Suprapubic skin (tissue), 4 donors: ENCODE measurements around the gene ESR2. TPM values are rescaled to one million over a fixed set of nuclear protein-coding genes. Genes with fewer than 3 reads are reported as not detected.
"Not testable (repeated sequence)": the region's sequence is repeated elsewhere in the genome, so short reads cannot be mapped to it uniquely, and the experiment has no call there.

Source experiments
- DNase-seq, 2 donors: peaks; one replicate each; pipeline ENCODE4 v3.0.0-alpha.2; 2019; ENCODE audit warnings: low spot score in 2 of 2
- H3K27ac ChIP-seq: fragments of 200-600 bp; sonication (generic); one replicate; pipeline ENCODE4 v1.5.1; 2019
- H3K27me3 ChIP-seq: fragments of 200-600 bp; sonication (generic); one replicate; pipeline ENCODE4 v1.5.1; 2019
- H3K36me3 ChIP-seq: fragments of 200-600 bp; sonication (generic); one replicate; pipeline ENCODE4 v1.5.1; 2019
- H3K4me1 ChIP-seq: fragments of 200-600 bp; sonication (generic); one replicate; pipeline ENCODE4 v1.5.1; 2019
- H3K4me3 ChIP-seq: fragments of 200-600 bp; sonication (generic); one replicate; pipeline ENCODE4 v1.5.1; 2019; ENCODE audit warnings: mild to moderate bottlenecking
- H3K9me3 ChIP-seq: fragments of 200-600 bp; sonication (generic); one replicate; pipeline ENCODE4 v1.5.1; 2019
- EP300 ChIP-seq: sonication (generic); formaldehyde crosslinking; IDR thresholded peaks from one replicate; pipeline ENCODE4 v1.6.1; 2017; ENCODE audit warnings: antibody characterized with exemption
- POLR2A ChIP-seq, 2 donors: fragments of 450-650 bp; IDR thresholded peaks; one replicate each; pipeline ENCODE4 v1.6.1; 2017; ENCODE audit warnings: antibody characterized with exemption in 2 of 2, mild to moderate bottlenecking in 2 of 2, moderate library complexity in 2 of 2
- POLR2AphosphoS5 ChIP-seq, 3 donors: sonication (generic); formaldehyde crosslinking; IDR thresholded peaks; one replicate each; pipeline ENCODE4 v1.6.1; 2017; ENCODE audit warnings: antibody characterized with exemption in 3 of 3
- WGBS: methylation state at CpG from one replicate; pipeline ENCODE4 v1.1.5; 2018; 5-methylcytosine and 5-hydroxymethylcytosine counted together
- total RNA-seq, 4 donors: library from RNA; depleted of rRNA; stranded (reverse); fragments of >200 nt; gene quantifications; one replicate each; pipeline ENCODE4 v1.1.0, GENCODE V29; 2016
- TF ChIP-seq, protein P1 (sequence below), 2 donors: fragments of 200-600 bp in 1 of 2; fragments of 450-650 bp in 1 of 2; sonication (generic) in 1 of 2; IDR thresholded peaks; one replicate each; pipeline ENCODE4 v1.5.1; 2016 to 2019; ENCODE audit warnings: antibody characterized with exemption in 2 of 2, mild to moderate bottlenecking in 1 of 2, moderate library complexity in 1 of 2

ESR2 gene
- total RNA-seq, 4 donors from 2014 or later, result 0.38 to 1.4 (median 1.1) TPM; not detected in 1

DNA sequence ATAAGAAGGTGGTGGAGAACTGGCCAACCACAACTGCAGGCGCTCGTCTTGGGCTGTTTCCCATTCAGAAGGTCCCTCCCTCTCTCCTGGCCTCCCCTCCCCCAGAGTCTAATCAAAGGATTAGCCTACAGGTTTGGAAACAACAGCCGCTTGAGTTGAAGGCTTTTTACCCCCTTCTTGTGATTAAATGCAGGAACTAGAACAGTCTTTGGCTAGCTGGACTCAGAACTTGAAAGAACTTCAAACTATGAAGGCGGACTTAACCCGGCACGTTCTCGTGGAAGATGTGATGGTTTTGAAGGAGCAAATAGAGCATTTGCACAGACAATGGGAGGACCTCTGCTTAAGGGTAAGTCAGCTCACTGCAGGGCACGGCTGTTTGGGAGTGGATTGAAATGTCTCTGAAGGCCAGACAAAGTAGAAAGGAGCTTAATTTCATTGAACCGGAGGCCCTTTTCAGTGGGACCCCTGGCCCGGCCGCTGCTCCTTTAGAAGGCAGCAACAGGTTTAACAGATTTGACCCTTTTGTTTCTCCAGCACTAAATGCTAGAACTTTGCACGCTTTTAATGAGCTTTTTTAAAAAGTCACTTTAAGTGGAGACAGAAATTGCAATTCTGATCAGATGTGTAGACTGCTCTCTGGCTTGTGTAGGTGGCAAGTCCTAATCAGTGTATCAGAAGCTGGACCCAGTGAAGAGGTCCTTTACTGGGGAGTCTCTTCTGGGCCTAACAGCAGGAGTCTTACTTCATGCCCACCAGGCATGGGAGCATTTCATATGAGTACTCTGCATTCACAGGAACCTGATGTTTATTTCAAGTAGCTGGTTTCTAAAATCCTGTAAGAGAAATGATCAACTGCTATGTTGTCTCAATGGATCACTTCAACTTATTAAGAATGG, 107.7 kb downstream of the ESR2 start:
- WGBS, result 87% methylated on average over 12 of the region's 12 CpGs
- no peak overlapping the region for H3K4me3 ChIP-seq
- no peaks in the 10 kb centered on the region for H3K4me1 ChIP-seq
- H3K9me3 ChIP-seq, result no peaks in the 10 kb centered on the region
- TF ChIP-seq EP300 (no peak), POLR2A (IDR thresholded peaks at IDR 0.05) (no peak), POLR2AphosphoS5 (IDR thresholded peaks at IDR 0.05) (no peak)
- TF ChIP-seq, protein P1, sequence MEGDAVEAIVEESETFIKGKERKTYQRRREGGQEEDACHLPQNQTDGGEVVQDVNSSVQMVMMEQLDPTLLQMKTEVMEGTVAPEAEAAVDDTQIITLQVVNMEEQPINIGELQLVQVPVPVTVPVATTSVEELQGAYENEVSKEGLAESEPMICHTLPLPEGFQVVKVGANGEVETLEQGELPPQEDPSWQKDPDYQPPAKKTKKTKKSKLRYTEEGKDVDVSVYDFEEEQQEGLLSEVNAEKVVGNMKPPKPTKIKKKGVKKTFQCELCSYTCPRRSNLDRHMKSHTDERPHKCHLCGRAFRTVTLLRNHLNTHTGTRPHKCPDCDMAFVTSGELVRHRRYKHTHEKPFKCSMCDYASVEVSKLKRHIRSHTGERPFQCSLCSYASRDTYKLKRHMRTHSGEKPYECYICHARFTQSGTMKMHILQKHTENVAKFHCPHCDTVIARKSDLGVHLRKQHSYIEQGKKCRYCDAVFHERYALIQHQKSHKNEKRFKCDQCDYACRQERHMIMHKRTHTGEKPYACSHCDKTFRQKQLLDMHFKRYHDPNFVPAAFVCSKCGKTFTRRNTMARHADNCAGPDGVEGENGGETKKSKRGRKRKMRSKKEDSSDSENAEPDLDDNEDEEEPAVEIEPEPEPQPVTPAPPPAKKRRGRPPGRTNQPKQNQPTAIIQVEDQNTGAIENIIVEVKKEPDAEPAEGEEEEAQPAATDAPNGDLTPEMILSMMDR (IDR thresholded peaks at IDR 0.05), result no peak
- no peak for DNase-seq
- H3K27me3 ChIP-seq, result no peaks in the 10 kb centered on the region
- peaks cover 49% of the 10 kb centered on the region for H3K36me3 ChIP-seq
- no peak overlapping the region for H3K27ac ChIP-seq

DNA sequence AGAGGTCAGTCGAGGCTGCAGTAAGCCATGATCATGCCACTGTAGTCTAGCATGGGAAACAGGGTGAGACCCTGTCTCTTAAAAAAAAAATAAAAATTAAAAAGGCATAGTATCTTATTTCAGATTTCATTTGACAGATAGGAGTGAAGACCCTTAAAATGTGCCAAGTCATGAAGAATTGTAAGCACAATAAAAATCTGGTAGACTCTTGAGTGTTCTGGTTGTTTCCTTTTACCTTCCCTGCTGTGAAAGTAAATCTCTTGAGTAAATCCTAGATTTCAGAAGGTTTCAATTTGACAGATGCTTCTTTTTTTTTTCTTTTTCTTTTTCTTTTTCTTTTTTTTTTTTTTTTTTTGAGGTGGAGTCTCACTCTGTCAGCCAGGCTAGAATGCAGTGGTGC, 109.0 kb downstream of the ESR2 start:
- H3K4me3 ChIP-seq, result no peak overlapping the region
- 90% methylated on average over 1 of the region's 1 CpG for WGBS
- TF ChIP-seq POLR2AphosphoS5 (IDR thresholded peaks at IDR 0.05) (no peak), POLR2A (IDR thresholded peaks at IDR 0.05) (no peak), EP300 (no peak)
- TF ChIP-seq, protein P1 (IDR thresholded peaks at IDR 0.05), result no peak
- H3K27ac ChIP-seq, result no peak overlapping the region
- H3K27me3 ChIP-seq, result no peaks in the 10 kb centered on the region
- no peaks in the 10 kb centered on the region for H3K4me1 ChIP-seq
- peaks cover 47% of the 10 kb centered on the region for H3K36me3 ChIP-seq
- H3K9me3 ChIP-seq, result no peaks in the 10 kb centered on the region
- DNase-seq, result no peak

DNA sequence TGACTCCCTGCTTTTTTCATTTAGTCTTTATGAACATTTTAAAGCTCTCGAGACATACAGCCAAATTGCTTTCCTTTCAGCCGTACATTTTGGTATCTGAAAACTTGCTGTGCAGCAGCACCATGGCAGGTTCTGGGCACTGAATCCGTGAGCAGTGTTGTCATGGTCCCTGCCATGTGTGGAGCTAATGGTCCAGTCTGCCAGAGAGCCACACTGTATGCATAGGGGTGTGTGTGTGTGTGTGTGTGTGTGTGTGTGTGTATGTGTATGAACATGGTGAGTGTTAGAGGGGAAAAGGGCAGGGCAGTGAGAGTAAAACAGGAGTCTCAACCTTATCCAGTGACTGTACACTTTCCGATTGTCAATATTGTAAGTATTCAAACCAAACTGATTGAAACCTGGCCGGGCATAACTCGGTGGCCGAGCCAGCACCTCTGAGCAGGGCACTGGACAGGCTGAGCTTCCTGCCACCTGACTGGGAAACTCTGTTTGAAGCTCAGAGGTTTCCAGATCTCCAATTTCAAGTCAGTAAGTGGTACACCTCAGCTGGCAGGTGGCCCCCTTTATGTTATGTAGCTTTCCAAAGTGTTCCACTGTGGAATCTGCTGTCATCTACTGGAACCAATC, 110.0 kb downstream of the ESR2 start:
- no peaks in the 10 kb centered on the region for H3K27me3 ChIP-seq
- WGBS, result 90% methylated on average over 7 of the region's 7 CpGs
- H3K4me3 ChIP-seq, result no peak overlapping the region
- H3K36me3 ChIP-seq, result peaks cover 49% of the 10 kb centered on the region
- H3K4me1 ChIP-seq, result no peaks in the 10 kb centered on the region
- H3K9me3 ChIP-seq, result no peaks in the 10 kb centered on the region
- no peak overlapping the region for H3K27ac ChIP-seq
- DNase-seq, result no peak
- TF ChIP-seq POLR2AphosphoS5 (IDR thresholded peaks at IDR 0.05) (no peak), POLR2A (IDR thresholded peaks at IDR 0.05) (no peak), EP300 (no peak)
- TF ChIP-seq, protein P1 (IDR thresholded peaks at IDR 0.05), result no peak

DNA sequence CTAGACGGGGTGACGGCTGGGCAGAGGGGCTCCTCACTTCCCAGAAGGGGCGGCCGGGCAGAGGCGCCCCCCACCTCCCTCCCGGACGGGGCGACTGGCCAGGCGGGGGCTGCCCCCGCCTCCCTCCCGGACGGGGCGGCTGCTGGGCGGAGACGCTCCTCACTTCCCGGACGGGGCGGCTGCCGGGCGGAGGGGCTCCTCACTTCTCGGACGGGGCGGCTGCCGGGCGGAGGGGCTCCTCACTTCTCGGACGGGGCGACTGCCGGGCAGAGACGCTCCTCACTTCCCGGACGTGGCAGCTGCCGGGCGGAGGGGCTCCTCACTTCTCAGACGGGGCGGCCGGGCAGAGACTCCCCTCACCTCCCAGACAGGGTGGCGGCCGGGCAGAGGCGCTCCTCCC, 111.3 kb downstream of the ESR2 start:
- not testable (repeated sequence) for H3K27ac ChIP-seq, DNase-seq, H3K4me3 ChIP-seq, H3K27me3 ChIP-seq, H3K4me1 ChIP-seq, H3K9me3 ChIP-seq
- WGBS, result 98% methylated on average over 28 of the region's 40 CpGs
- H3K36me3 ChIP-seq, result peaks cover 49% of the 10 kb centered on the region

DNA sequence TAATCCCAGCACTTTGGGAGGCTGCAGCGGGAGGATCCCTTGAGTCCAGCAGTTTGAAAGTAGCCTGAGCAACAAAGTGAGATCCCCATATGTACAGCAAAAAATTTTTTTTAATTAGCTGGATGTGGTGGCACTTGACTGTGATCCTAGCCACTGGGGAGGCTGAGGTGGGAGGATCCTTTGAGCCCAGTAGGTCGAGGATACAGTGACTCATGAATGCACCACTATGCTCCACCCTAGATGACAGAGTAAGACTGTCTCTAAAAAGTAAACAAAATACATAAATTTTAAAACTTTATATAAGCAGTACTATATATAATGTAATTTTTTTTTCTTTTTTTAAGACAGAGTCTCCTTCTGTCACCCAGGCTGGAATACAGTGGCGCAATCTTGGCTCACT, 115.4 kb downstream of the ESR2 start:
- peaks cover 56% of the 10 kb centered on the region for H3K36me3 ChIP-seq
- no peak for DNase-seq
- WGBS, result 90% methylated on average over 3 of the region's 3 CpGs
- H3K9me3 ChIP-seq, result no peaks in the 10 kb centered on the region
- no peaks in the 10 kb centered on the region for H3K4me1 ChIP-seq
- no peak overlapping the region for H3K4me3 ChIP-seq
- TF ChIP-seq POLR2AphosphoS5 (IDR thresholded peaks at IDR 0.05) (no peak), EP300 (no peak), POLR2A (IDR thresholded peaks at IDR 0.05) (no peak)
- TF ChIP-seq, protein P1 (IDR thresholded peaks at IDR 0.05), result no peak
- no peak overlapping the region for H3K27ac ChIP-seq
- no peaks in the 10 kb centered on the region for H3K27me3 ChIP-seq
